Skeletal muscle satellite cell (primary cell): Measurements from ENCODE around the gene GOSR2.

Source experiments
- H3K27me3 ChIP-seq: 2 replicates; pipeline ENCODE4 v1.7.0; 2013; ENCODE audit warnings: low read length; ENCODE audit not compliant: control insufficient read depth, insufficient read depth
- H3K36me3 ChIP-seq: 2 replicates; pipeline ENCODE4 v1.7.0; 2013; ENCODE audit warnings: mild to moderate bottlenecking, control low read depth, low read length; ENCODE audit not compliant: insufficient read depth
- H3K4me1 ChIP-seq: 2 replicates; pipeline ENCODE4 v1.7.0; 2013; ENCODE audit warnings: low read length; ENCODE audit not compliant: control insufficient read depth, insufficient read depth
- H3K4me2 ChIP-seq: 2 replicates; pipeline ENCODE4 v1.7.0; 2013; ENCODE audit warnings: mild to moderate bottlenecking, low read length
- H3K4me3 ChIP-seq: 2 replicates; pipeline ENCODE4 v1.7.0; 2013; ENCODE audit warnings: low read length
- H3K9ac ChIP-seq: 2 replicates; pipeline ENCODE4 v1.7.0; 2013; ENCODE audit warnings: mild to moderate bottlenecking, low read depth, low read length, moderate library complexity
- H3K9me3 ChIP-seq: replicated peaks from 2 replicates; pipeline ENCODE4 v1.7.0; 2013; ENCODE audit warnings: mild to moderate bottlenecking, control low read depth, low read length

GOSR2 gene

DNA sequence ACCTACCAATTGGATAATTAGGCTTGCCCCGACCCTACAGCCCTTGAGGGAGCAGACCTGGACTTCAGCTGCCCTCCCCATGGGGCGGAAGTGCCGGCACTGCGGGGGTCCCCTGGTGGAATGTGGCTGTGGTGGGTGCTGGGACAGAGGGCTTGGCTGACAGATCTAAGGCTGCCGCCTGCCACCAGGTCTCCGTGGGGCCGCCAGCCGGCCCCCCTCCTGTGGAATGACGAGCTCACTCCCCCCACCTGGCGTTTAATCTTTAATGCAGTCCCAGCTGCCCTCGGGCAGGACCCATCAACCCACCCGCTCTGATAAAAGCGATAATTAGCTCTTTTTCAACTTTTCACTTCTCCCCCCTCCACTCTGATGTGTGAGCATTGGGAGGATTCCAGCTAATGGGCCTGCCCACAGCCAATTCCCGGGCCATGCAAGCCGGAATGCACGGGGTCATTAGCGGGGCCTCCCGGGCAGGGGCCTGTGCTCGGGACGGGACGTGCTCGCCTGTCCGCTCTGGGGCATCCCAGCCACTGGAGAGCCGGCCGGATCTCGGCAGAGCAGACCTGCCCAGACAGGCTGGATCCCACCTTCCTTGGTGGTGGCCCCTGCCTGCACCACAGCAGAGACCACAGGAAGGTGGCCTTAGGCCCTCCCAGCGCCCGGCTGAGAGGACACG is 28.3 kb upstream of the GOSR2 start:
- no peak overlapping the region for H3K4me2 ChIP-seq
- H3K27me3 ChIP-seq, result peaks cover 73% of the 10 kb centered on the region
- H3K9me3 ChIP-seq, result no peaks in the 10 kb centered on the region
- no peak overlapping the region for H3K9ac ChIP-seq
- H3K4me1 ChIP-seq, result no peaks in the 10 kb centered on the region
- no peaks in the 10 kb centered on the region for H3K36me3 ChIP-seq
- H3K4me3 ChIP-seq, result no peak overlapping the region

DNA sequence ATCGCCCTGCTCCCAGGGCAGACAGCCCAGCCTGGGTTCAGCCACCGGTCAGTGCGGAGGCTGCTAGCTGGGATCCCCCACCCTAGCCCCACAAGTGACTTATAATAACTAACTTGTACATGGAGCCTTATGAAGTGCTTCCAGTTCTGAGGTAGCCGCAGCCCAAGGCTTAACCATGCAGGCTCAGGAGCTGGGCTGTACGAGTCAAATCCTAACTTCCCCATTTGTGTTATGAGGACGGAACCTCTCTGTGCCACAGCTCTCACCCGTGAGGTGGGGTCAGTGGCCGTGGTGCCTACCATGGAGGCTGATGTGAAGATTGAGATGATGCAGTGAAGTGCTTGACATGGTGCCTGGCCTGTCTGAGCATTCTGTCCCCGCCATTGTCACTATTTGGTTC is 27.8 kb upstream of the GOSR2 start:
- no peak overlapping the region for H3K4me2 ChIP-seq
- H3K9ac ChIP-seq, result no peak overlapping the region
- no peaks in the 10 kb centered on the region for H3K9me3 ChIP-seq
- no peaks in the 10 kb centered on the region for H3K4me1 ChIP-seq
- peaks cover 67% of the 10 kb centered on the region for H3K27me3 ChIP-seq
- no peaks in the 10 kb centered on the region for H3K36me3 ChIP-seq
- no peak overlapping the region for H3K4me3 ChIP-seq

DNA sequence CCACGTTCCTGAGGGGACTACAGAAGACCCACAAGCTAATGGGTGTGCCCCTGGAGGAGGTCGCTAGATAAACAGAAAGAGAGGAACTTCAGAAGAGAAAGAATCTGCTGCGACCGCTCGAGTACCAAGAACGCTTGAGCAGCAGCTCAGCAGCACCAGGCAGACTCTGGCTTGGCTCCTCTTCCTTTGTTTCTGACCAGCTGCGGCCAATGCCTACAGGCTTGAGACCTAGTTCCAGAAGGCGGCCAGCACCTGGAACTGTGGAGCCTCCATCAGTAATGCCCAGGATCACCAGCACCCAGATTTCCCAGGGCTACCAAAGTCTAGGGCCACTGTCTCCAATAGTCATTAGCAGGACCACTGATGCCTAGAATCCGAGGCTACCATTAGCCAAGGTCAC is 26.0 kb upstream of the GOSR2 start:
- H3K36me3 ChIP-seq, result no peaks in the 10 kb centered on the region
- no peak overlapping the region for H3K4me2 ChIP-seq
- H3K27me3 ChIP-seq, result peaks cover 57% of the 10 kb centered on the region

DNA sequence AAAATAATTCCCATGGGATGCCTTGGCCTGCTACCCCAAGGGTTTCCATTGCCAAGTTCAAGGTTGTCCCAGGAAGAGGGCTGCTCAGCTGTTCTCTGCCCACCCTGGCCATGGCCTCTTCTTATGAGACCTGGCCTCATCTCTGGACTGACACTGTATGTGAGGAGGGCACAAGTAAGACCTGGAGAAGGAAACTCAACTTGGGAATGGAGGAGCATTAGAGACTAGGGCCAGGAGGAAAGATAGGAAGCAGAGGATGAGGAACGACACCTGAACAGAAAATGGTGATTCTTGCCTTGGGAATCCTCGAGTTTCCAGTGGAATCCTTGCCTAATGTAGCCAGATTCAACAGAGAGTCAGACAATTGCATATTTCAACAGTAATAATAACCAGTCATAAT is 24.6 kb upstream of the GOSR2 start:
- Histone ChIP-seq H3K4me3 (no peak overlapping the region), H3K27me3 (peaks cover 51% of the 10 kb centered on the region), H3K36me3 (no peaks in the 10 kb centered on the region), H3K4me2 (no peak overlapping the region), H3K9me3 (no peaks in the 10 kb centered on the region), H3K4me1 (no peaks in the 10 kb centered on the region), H3K9ac (no peak overlapping the region)

More for the DNA sequence above, 26.0 kb upstream of the GOSR2 start:
- H3K9me3 ChIP-seq, result no peaks in the 10 kb centered on the region
- no peak overlapping the region for H3K9ac ChIP-seq
- no peaks in the 10 kb centered on the region for H3K4me1 ChIP-seq
- no peak overlapping the region for H3K4me3 ChIP-seq

DNA sequence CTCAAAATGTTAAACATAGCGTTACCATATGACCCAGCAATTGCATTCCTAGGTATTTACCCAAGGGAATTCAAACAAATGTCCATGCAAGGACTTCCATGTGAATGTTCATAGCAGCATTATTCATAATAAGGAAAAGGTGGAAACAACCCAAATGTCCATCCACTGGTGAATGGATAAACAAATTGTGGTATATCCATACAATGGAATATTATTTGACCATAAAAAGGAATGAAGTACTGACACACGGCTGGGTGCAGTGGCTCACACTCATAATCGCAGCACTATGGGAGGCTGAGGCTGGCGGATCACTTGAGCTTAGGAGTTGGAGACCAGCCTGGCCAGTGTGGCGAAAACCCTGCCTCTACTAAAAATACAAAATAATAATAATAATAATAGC is 24.1 kb upstream of the GOSR2 start:
- no peaks in the 10 kb centered on the region for H3K9me3 ChIP-seq
- H3K4me3 ChIP-seq, result no peak overlapping the region
- peaks cover 46% of the 10 kb centered on the region for H3K27me3 ChIP-seq
- no peak overlapping the region for H3K9ac ChIP-seq
- H3K4me1 ChIP-seq, result no peaks in the 10 kb centered on the region
- H3K4me2 ChIP-seq, result no peak overlapping the region
- H3K36me3 ChIP-seq, result no peaks in the 10 kb centered on the region

DNA sequence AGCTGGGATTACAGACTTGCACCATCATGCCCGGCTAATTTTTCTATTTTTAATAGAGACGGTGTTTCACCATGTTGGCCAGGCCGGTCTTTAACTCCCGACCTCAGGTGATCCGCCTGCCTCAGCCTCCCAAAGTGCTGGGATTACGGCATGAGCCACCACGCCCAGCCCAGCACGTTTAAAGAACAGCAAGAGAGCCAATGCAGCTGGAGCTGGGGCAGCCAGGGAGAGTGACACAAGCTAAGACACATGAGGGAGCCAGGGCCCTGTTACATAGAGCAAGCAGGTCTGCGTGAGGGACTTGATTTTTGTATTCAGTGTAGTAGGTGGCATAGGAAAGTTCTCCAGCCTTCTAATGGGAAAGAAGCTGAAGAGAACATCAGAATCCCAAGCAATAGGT is 21.7 kb upstream of the GOSR2 start:
- no peaks in the 10 kb centered on the region for H3K4me1 ChIP-seq
- peaks cover 27% of the 10 kb centered on the region for H3K27me3 ChIP-seq
- no peaks in the 10 kb centered on the region for H3K9me3 ChIP-seq
- no peaks in the 10 kb centered on the region for H3K36me3 ChIP-seq
- H3K9ac ChIP-seq, result no peak overlapping the region
- no peak overlapping the region for H3K4me2 ChIP-seq
- no peak overlapping the region for H3K4me3 ChIP-seq

DNA sequence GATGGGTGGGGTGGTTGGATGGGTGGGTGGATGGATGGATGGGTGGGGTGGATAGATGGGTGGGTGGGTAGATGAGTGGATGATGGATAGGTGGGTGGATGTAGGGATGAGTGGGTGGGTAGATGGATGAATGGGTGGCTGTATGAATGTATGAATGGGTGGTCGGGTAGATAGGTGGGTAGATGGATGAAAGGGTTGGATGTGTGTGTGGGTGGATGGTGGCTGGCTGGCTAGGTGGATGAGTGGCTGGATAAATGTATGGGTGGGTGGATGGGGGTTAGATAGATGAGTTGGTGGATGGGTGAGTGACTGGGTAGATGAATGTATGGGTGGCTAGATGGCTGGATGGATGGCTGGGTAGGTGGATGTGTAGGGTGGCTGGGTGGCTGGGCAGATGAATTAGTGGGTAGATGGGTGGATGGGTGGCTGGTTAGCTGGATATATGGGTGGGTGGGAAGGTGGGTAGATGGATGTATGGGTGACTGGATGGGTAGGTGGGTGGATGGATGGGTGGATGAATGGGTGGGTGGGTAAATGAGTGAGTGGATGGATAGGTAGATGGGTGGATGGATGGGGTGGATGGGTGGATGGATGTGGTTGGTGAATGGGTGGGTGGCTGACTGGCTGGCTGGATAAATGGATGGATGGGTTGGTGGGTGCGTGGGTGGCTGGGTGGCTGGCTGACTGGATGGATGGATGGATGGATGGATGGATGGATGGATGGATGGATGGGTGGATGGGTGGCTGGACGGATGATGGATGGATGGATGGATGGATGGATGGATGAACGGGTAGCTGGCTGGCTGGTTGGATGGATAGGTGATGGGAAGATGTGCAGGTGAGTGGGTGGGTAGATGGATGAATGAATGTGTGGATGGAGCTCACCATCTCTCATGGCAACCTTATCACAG is 18.9 kb upstream of the GOSR2 start:
- Histone ChIP-seq H3K9me3 (no peaks in the 10 kb centered on the region), H3K27me3 (peaks cover 30% of the 10 kb centered on the region), H3K4me3 (no peak overlapping the region), H3K4me2 (no peak overlapping the region), H3K36me3 (no peaks in the 10 kb centered on the region), H3K9ac (no peak overlapping the region), H3K4me1 (no peaks in the 10 kb centered on the region)

DNA sequence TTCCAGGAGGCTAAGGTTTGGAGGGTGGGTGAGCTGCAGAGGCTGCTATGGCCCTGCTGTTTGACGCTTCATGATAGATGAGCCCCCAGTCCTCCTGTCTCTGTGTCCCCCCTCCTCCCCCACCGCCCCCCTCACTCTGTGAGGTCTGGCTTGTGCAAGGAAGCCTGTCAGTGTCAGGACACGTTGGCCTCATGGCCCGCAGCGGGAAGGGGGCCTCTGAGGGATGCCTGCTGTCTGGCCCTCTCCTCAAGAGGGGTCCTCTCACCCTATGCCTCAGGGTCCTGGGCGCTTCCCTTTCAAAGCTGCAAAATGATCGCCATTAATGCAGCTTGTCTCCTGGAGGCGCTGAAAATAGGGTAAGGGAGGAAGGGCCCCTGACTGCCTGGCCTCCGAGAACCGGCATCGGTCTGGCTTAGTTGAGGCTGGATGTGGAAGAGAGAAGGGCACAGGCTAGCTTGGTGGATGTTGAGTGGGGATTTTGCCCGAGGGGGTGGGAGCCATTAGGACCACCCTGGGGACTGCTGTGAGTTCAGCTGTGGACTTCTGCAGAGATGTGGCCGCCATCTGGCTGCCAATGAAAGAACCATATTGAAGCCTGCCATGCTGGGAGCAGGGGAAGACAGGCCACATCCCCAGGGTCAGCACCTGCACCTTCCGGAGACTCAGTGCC is 14.8 kb upstream of the GOSR2 start:
- H3K36me3 ChIP-seq, result no peaks in the 10 kb centered on the region
- peaks cover 41% of the 10 kb centered on the region for H3K27me3 ChIP-seq
- no peak overlapping the region for H3K4me3 ChIP-seq
- no peak overlapping the region for H3K9ac ChIP-seq
- H3K4me2 ChIP-seq, result no peak overlapping the region
- no peaks in the 10 kb centered on the region for H3K9me3 ChIP-seq
- H3K4me1 ChIP-seq, result no peaks in the 10 kb centered on the region

DNA sequence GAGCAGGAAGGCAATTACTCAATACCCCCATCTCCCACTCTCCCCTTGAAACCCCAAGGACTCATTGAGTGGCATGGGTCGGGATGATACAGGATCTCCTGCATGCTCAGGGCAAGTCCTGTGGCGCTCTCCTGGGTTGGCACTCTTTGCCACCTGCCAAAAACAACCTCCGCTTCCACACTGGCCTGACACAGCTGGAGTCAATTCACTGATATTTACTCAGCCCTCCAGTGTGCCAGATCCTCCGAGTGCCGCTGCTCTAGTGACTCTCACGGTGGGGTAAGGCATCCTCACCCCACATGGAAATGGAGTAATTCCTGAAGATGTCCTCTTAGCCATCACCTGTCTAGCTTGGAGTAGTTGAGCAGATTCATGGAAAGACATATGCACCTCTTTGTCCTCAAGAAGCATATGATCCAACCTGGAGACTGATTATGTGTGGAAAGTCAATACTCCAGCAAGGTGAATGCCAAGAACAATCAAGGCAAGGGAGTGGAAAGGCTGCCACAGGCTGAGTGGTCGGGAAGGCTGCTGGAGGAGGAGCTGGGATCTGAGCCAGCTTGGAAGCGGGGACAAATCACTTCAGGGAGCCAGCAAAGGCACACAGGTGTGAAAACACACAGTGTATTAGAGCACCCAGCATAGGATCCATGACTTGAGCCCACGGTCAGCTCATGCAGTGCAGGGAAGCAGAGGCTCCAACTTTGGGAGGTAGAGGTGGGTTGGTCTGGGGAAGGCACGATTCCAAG is 12.6 kb upstream of the GOSR2 start:
- Histone ChIP-seq H3K4me1 (no peaks in the 10 kb centered on the region), H3K4me3 (no peak overlapping the region), H3K36me3 (no peaks in the 10 kb centered on the region), H3K9me3 (no peaks in the 10 kb centered on the region), H3K27me3 (peaks cover 43% of the 10 kb centered on the region), H3K9ac (no peak overlapping the region), H3K4me2 (no peak overlapping the region)

DNA sequence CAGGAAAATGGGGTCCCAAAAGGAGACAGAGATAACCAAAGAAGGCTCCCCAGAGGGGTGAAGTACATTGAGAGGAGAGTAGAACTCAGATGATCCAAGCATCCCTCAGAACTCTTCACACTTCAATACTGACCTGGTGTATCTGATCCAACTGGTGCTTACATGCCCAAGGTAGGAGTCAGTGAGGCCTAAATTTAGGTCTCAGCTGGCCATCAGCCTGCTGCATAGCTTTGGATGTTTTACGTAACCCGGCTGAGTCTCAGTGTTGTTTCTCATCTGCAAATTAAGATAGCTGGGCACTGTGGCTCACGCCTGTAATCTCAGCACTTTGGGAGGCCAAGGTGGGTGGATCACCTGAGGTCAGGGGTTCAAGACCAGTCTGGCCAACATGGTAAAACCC is 11.6 kb upstream of the GOSR2 start:
- H3K9me3 ChIP-seq, result no peaks in the 10 kb centered on the region
- no peak overlapping the region for H3K9ac ChIP-seq

DNA sequence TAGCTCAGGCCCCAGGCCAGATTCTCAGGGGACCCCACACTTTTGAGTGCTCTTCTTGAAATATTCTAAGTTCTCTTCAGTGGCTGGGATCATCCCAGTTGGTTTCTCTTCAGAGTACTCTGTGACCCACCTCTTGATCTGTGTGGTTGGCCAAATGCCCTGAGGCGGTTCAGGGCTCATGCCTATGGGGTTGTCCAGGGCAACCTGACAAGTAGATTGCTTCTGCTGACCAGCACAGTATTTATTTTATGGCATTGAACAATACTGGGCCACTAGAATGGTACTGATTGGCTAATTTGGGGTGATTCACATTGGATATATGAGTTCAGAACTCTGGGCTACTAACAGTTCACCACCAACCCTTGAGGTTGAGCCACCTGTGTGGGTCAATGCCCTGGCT is 7.4 kb upstream of the GOSR2 start:
- H3K9ac ChIP-seq, result no peak overlapping the region
- no peaks in the 10 kb centered on the region for H3K36me3 ChIP-seq
- no peaks in the 10 kb centered on the region for H3K4me1 ChIP-seq
- H3K4me2 ChIP-seq, result no peak overlapping the region
- no peak overlapping the region for H3K4me3 ChIP-seq
- H3K27me3 ChIP-seq, result peaks cover 12% of the 10 kb centered on the region
- H3K9me3 ChIP-seq, result no peaks in the 10 kb centered on the region

More for the DNA sequence above, 11.6 kb upstream of the GOSR2 start:
- H3K36me3 ChIP-seq, result no peaks in the 10 kb centered on the region
- H3K4me1 ChIP-seq, result no peaks in the 10 kb centered on the region
- H3K4me2 ChIP-seq, result no peak overlapping the region
- H3K4me3 ChIP-seq, result no peak overlapping the region
- peaks cover 43% of the 10 kb centered on the region for H3K27me3 ChIP-seq
